Erythroblast (primary cell): ENCODE measurements around the gene DOHH.

ENCODE experiments used
- GATA1 ChIP-seq: IDR thresholded peaks from 2 replicates; pipeline ENCODE4 v1.6.1; 2011; ENCODE audit warnings: low read depth, mild to moderate bottlenecking, control low read depth, low read length, moderate library complexity
- POLR2A ChIP-seq: IDR thresholded peaks from 2 replicates; pipeline ENCODE4 v1.6.1; 2011; ENCODE audit warnings: mild to moderate bottlenecking, low read length

DNA sequence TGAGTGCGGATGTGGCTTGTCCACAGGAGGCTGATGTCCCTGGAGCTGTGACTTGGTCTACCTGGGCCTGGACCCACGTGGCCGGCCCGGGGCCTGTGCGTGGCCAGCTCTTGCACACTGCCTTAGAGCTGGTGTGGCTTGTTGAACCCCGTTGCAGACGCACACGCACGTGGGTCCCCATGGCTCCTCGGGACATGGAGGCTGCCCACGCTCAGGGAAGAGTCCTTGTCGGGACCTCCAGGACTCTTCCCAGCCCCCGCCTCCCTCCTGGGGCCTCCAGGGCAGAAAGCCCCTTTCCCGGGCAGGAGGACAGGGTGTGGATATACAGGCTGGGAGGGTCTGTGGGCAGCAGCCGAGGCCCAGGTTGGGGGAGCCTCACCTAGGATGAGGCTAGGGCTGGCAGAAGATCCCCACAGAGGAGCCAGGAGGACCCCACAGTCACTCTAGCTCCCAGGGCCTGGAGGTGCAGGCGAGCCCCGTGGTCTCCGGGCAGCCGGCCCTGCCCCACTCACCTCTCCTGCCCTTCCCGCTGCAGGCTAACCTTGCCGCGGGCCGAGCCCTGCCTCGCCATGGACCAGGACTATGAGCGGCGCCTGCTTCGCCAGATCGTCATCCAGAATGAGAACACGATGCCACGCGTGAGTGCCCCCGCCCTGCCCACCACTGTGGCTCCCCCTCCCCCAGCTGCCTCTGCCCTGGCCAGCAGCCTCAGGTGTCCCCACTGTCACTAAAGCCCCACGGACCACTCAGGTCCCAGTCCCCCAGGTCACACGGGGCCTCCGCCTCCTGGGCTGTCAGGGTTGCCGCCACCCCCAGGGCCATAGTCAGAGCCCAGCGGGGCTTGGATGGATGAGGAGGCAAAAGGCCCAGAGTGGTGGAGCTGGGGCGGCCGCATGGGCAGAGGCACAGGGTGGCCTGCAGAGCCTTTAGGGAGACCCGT is 22.2 kb upstream of the DOHH start:
- TF ChIP-seq POLR2A (no peak), GATA1 (no peak)
